Smooth muscle cell (in vitro differentiated cells): ENCODE results near the gene GIPC3. TPM values are rescaled to one million over a fixed set of nuclear protein-coding genes. Genes with fewer than 3 reads are reported as not detected.
A peak's percentile ranks its signal among the peaks of the same experiment; 100 is the strongest.

Experiments
- DNase-seq: peaks from one replicate; lab custom pipeline; 2025; ENCODE audit not compliant: unreplicated experiment; lab: John Stamatoyannopoulos, UW
- H2AFZ ChIP-seq: fragments of 200-600 bp; sonication (generic); 2 replicates; pipeline ENCODE4 v1.6.0; 2016; ENCODE audit warnings: antibody characterized with exemption, low read depth, mild to moderate bottlenecking
- H3F3A ChIP-seq: fragments of 200-600 bp; sonication (generic); 2 replicates; pipeline ENCODE4 v1.6.0; 2017; ENCODE audit warnings: antibody characterized with exemption, low read depth
- H3K27ac ChIP-seq: fragments of 200-600 bp; sonication (generic); 2 replicates; pipeline ENCODE4 v1.5.1; 2016; ENCODE audit warnings: low read depth, mild to moderate bottlenecking
- H3K27me3 ChIP-seq: fragments of 200-600 bp; sonication (generic); 2 replicates; pipeline ENCODE4 v1.6.1; 2016; ENCODE audit warnings: low read depth, mild to moderate bottlenecking
- H3K36me3 ChIP-seq: fragments of 200-600 bp; sonication (generic); 2 replicates; pipeline ENCODE4 v1.5.1; 2016; ENCODE audit warnings: low read depth
- H3K4me1 ChIP-seq: fragments of 200-600 bp; sonication (generic); 2 replicates; pipeline ENCODE4 v1.5.1; 2016; ENCODE audit warnings: low read depth
- H3K4me2 ChIP-seq: fragments of 200-600 bp; sonication (generic); 2 replicates; pipeline ENCODE4 v1.6.0; 2016; ENCODE audit warnings: mild to moderate bottlenecking
- H3K4me3 ChIP-seq: fragments of 200-600 bp; sonication (generic); 2 replicates; pipeline ENCODE4 v1.5.1; 2016; ENCODE audit warnings: mild to moderate bottlenecking
- H3K79me2 ChIP-seq: fragments of 200-600 bp; sonication (generic); 2 replicates; pipeline ENCODE4 v1.6.0; 2016; ENCODE audit warnings: low read depth, mild to moderate bottlenecking
- H3K9ac ChIP-seq: fragments of 200-600 bp; sonication (generic); 2 replicates; pipeline ENCODE4 v1.6.0; 2016; ENCODE audit warnings: low read depth
- H3K9me3 ChIP-seq: fragments of 200-600 bp; sonication (generic); replicated peaks from 2 replicates; pipeline ENCODE4 v1.5.1; 2016; ENCODE audit warnings: low read depth
- H4K20me1 ChIP-seq: fragments of 200-600 bp; sonication (generic); 2 replicates; pipeline ENCODE4 v1.6.0; 2016; ENCODE audit warnings: low read depth
- WGBS: methylation state at CpG from one replicate; pipeline ENCODE4 v1.1.7; 2016; ENCODE audit warnings: low lambda C conversion rate; 5-methylcytosine and 5-hydroxymethylcytosine counted together
- polyA plus RNA-seq: library from polyadenylated mRNA; unstranded; fragments of >200 nt; fragmentation: Nextera tagmentation; extraction: Ambion mirVana; gene quantifications from 2 replicates; pipeline ENCODE4 v1.2.1, GENCODE V29; 2016
- total RNA-seq: library from RNA; depleted of rRNA; stranded (reverse); fragments of >200 nt; gene quantifications from 2 replicates; pipeline ENCODE4 v1.2.3, GENCODE V29; 2014
- TF ChIP-seq, protein P1 (sequence below): fragments of 200-600 bp; sonication (generic); IDR thresholded peaks from 2 replicates; pipeline ENCODE4 v1.5.1; 2017; ENCODE audit warnings: borderline replicate concordance, mild to moderate bottlenecking, antibody characterized with exemption; ENCODE audit not compliant: insufficient read depth, poor library complexity, severe bottlenecking

The GIPC3 gene
- total RNA-seq (0.13 and 0.27 TPM in 2 replicates), polyA plus RNA-seq (0.86 and 0.96 TPM in 2 replicates)

- no peak within 1 kb of the TSS for H3K9ac ChIP-seq
- DNase-seq, result no peak
- no peak within 1 kb of the TSS for H3K27ac ChIP-seq
- peaks cover 4% of the 10 kb centered on the region for H3F3A ChIP-seq
- peaks cover 4% of the 10 kb centered on the region for H3K4me1 ChIP-seq
- no peaks in the 10 kb centered on the region for H3K36me3 ChIP-seq
- H3K4me2 ChIP-seq, result peak within 1 kb of the TSS; percentile 79
- no peaks in the 10 kb centered on the region for H4K20me1 ChIP-seq
- no peaks in the 10 kb centered on the region for H3K9me3 ChIP-seq
- peak within 1 kb of the TSS; percentile 62 for H2AFZ ChIP-seq
- WGBS, result 20% methylated on average over 38 of the region's 84 CpGs
- H3K27me3 ChIP-seq, result peaks cover 18% of the 10 kb centered on the region
- H3K4me3 ChIP-seq, result peak within 1 kb of the TSS; percentile 29
- no peaks in the 10 kb centered on the region for H3K79me2 ChIP-seq
- TF ChIP-seq, protein P1, sequence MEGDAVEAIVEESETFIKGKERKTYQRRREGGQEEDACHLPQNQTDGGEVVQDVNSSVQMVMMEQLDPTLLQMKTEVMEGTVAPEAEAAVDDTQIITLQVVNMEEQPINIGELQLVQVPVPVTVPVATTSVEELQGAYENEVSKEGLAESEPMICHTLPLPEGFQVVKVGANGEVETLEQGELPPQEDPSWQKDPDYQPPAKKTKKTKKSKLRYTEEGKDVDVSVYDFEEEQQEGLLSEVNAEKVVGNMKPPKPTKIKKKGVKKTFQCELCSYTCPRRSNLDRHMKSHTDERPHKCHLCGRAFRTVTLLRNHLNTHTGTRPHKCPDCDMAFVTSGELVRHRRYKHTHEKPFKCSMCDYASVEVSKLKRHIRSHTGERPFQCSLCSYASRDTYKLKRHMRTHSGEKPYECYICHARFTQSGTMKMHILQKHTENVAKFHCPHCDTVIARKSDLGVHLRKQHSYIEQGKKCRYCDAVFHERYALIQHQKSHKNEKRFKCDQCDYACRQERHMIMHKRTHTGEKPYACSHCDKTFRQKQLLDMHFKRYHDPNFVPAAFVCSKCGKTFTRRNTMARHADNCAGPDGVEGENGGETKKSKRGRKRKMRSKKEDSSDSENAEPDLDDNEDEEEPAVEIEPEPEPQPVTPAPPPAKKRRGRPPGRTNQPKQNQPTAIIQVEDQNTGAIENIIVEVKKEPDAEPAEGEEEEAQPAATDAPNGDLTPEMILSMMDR, result no peak
These were observed at the start of gene GIPC3 for GRCh38 chr19:3585301-3586126. TSS of gene GIPC3 (plus strand) at chr19:3585478. CDS start at chr19:3585598, 120 bp downstream.

- TF ChIP-seq, protein P1, result no peak
- no peaks in the 10 kb centered on the region for H3K36me3 ChIP-seq
- H3K4me2 ChIP-seq, result no peak overlapping the region
- no peak overlapping the region for H3K27ac ChIP-seq
- no peak overlapping the region for H3K4me3 ChIP-seq
- no peaks in the 10 kb centered on the region for H3K79me2 ChIP-seq
- H4K20me1 ChIP-seq, result peaks cover 23% of the 10 kb centered on the region
- H3F3A ChIP-seq, result no peaks in the 10 kb centered on the region
- no peak overlapping the region for H3K9ac ChIP-seq
- DNase-seq, result no peak
- H2AFZ ChIP-seq, result no peak overlapping the region
- H3K9me3 ChIP-seq, result no peaks in the 10 kb centered on the region
- WGBS, result 97% methylated on average over 14 of the region's 14 CpGs
- no peaks in the 10 kb centered on the region for H3K27me3 ChIP-seq
- no peaks in the 10 kb centered on the region for H3K4me1 ChIP-seq
These were observed 49.7 kb upstream of the GIPC3 start for GRCh38 chr19:3535563-3535965.

- Histone ChIP-seq H3K27ac (no peak overlapping the region), H3K4me1 (no peaks in the 10 kb centered on the region), H3K79me2 (no peaks in the 10 kb centered on the region), H3K9me3 (no peaks in the 10 kb centered on the region), H3K27me3 (no peaks in the 10 kb centered on the region), H3K4me3 (no peak overlapping the region), H2AFZ (no peak overlapping the region), H3K9ac (no peak overlapping the region), H3K4me2 (no peak overlapping the region), H4K20me1 (peaks cover 23% of the 10 kb centered on the region), H3F3A (no peaks in the 10 kb centered on the region), H3K36me3 (no peaks in the 10 kb centered on the region)
- 98% methylated on average over 7 of the region's 10 CpGs for WGBS
- TF ChIP-seq, protein P1, result no peak
- DNase-seq, result no peak
These were observed 49.3 kb upstream of the GIPC3 start for GRCh38 chr19:3535981-3536380.
